ENCODE measurements around the gene SH2D5.

DNA sequence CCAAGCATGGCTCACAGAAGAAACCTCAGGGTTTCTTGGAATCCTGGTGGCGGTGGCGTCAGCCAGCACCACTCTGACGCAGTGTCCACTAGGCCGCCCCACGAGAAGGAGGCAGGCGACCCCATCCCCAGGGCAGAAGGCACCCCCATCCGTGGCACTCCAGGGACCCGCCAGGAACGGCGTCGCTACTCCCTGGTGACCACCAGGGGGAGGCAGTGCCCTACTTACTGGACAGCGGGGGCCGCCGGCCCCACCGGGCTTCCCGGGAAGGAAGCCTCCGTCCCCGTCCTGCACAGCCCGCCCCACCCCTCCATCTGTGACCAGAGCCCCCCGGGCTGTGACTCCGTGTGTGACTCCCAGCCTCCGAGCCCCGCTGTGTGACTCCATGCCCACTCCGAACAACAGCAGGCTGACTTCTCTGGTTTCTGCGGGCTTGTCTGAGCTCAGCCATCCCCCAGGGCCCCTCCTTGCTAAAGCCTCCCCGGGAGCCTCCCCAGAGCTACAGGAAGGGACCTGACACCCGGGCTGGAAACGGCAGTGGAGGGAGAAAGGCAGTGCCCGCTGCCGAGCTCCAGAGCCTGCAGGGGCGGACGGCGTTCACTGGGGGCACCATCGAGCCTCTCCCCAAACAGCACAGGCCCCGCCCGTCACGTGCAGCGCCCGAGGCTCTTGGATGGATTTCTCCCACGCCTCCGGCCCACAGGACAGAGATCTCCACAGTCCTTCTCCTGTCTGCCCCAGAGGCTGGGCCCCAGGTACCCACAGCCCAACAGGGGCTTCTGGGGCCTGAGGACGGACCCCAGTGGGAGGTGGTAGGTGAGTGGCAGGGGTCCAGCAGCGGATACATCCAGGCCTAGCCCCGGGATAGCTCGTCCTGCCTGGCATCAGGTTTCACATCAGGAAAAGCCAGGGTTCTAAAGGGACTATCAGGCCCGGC is 35.8 kb downstream of the SH2D5 start:
- TF ChIP-seq POLR2A (IDR thresholded peaks at IDR 0.05), result no peak
- peak; percentile 75 to 88 (median 84) for TF ChIP-seq CTCF (IDR thresholded peaks at IDR 0.05)
